HEK293T (cell line): ENCODE results near the gene ENAH.

Experiments
- ELF4 ChIP-seq: fragments of 450-650 bp; IDR thresholded peaks from 2 replicates; pipeline ENCODE4 v1.6.1; 2017; ENCODE audit warnings: antibody characterized with exemption
- FOXM1 ChIP-seq: fragments of 450-650 bp; IDR thresholded peaks from 2 replicates; pipeline ENCODE4 v1.6.1; 2017; ENCODE audit warnings: mild to moderate bottlenecking, borderline replicate concordance
- LEF1 ChIP-seq: fragments of 450-650 bp; IDR thresholded peaks from 2 replicates; pipeline ENCODE4 v1.6.1; 2017; ENCODE audit warnings: mild to moderate bottlenecking, borderline replicate concordance

GRCh38 chr1:225485226-225485625 lies 167.7 kb downstream of the ENAH start:
- TF ChIP-seq FOXM1 (no peak), LEF1 (no peak), ELF4 (no peak)
